ENCODE results near the gene MYLK4.

Gene MYLK4

DNA sequence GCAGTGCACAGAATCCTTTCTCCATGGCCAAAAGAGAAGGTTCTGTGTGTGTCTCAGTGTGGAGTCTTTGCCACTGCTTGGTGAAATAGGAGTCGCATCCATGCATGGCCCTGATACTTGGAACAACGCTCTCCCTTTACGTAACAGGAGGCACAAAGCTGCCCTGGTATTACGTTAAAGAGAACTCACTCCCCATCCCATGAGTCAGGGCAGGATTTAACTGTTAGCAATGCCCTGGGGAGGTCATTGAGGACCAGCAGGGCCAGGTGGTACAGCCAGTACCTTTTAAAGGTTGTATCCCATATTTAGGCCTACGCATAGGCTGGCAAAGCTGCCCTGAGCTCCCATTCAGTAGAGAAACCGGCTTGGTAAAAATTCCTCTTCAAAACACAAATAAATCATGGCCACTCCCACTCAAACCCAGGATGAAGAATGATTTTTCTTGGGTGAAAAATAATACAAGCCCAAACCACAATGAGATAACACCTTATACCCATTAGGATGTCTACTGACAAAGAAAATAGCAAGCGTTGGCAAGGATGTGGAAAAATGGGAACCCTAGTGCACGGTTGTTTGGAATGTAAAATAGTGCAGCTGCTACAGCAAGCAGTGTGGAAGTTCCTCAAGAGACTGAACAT, 37.1 kb downstream of the MYLK4 start:
- TF ChIP-seq, protein P1, sequence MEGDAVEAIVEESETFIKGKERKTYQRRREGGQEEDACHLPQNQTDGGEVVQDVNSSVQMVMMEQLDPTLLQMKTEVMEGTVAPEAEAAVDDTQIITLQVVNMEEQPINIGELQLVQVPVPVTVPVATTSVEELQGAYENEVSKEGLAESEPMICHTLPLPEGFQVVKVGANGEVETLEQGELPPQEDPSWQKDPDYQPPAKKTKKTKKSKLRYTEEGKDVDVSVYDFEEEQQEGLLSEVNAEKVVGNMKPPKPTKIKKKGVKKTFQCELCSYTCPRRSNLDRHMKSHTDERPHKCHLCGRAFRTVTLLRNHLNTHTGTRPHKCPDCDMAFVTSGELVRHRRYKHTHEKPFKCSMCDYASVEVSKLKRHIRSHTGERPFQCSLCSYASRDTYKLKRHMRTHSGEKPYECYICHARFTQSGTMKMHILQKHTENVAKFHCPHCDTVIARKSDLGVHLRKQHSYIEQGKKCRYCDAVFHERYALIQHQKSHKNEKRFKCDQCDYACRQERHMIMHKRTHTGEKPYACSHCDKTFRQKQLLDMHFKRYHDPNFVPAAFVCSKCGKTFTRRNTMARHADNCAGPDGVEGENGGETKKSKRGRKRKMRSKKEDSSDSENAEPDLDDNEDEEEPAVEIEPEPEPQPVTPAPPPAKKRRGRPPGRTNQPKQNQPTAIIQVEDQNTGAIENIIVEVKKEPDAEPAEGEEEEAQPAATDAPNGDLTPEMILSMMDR (IDR thresholded peaks at IDR 0.05; ENCODE audit: low read depth, low read length, missing control alignments), result no peak
- DNase-seq (ENCODE audit: extremely low read depth, low read depth), result no peak
- no peak overlapping the region for H3K4me3 ChIP-seq (replicated peaks; ENCODE audit: low read depth, low read length)

DNA sequence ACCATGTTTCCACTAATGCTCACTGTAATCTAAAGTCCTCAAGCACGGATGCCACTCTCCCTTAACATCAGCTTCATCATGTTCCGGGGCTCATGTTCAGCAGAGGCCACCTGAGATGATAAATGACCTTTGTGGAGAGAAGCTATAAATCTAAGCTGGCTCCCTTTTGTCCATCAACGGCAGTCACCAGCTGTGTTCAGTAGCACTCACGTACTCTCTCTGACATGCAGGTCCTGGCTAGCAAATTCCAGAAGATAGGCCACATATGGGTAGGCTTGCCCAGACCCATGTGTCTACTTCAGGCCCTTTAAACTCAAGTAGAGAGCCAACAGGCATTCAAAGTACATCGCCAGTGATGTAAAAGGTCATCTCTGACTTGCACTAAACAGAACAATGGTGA, 38.6 kb downstream of the MYLK4 start:
- no peak overlapping the region for H3K4me3 ChIP-seq (replicated peaks; ENCODE audit: low read depth, low read length)
- TF ChIP-seq, protein P1 (IDR thresholded peaks at IDR 0.05; ENCODE audit: low read depth, low read length, missing control alignments), result no peak
- DNase-seq (ENCODE audit: extremely low read depth, low read depth), result no peak

DNA sequence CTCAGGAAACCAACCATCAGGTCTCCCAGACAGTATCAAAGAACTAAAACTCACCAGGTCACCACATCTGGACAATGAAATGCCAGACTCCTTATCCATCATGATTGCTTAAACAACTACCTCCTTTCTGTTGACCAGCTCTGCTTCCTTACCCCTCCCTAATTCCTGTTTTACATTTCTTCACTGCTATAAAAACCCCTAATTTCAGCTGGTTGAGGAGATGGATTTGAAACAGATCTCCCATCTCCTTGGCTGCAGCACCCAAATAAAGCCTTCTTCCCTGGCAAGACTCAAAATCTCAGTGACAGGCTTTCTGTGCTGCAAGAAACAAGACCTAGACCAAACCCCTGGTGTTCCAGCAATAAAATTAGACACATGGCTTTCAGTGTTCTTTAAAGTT, 40.3 kb downstream of the MYLK4 start:
- H3K4me3 ChIP-seq (replicated peaks; ENCODE audit: low read depth, low read length), result no peak overlapping the region
- TF ChIP-seq, protein P1 (IDR thresholded peaks at IDR 0.05; ENCODE audit: low read depth, low read length, missing control alignments), result no peak
- no peak for DNase-seq (ENCODE audit: extremely low read depth, low read depth)

DNA sequence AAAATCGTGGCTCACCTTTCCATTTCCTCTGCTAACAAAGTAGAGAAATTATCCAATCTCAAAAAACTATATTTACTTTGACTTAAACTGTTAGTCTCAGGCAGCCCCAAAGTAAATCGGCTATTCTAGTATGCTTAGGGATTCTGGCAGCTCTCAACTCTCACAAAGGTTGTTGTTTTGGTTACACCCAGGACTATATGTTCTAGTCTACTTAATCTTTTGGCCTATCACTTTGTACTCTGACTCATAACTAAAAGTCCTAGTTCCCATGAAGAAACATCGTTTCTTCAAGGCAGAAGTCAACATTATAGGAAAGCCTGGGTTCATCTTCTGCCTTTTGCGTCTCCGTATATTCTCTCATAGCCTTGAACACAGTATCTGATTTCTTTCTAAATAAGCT, 42.3 kb downstream of the MYLK4 start:
- H3K4me3 ChIP-seq (replicated peaks; ENCODE audit: low read depth, low read length), result no peak overlapping the region
- DNase-seq (ENCODE audit: extremely low read depth, low read depth), result no peak
- TF ChIP-seq, protein P1 (IDR thresholded peaks at IDR 0.05; ENCODE audit: low read depth, low read length, missing control alignments), result no peak

DNA sequence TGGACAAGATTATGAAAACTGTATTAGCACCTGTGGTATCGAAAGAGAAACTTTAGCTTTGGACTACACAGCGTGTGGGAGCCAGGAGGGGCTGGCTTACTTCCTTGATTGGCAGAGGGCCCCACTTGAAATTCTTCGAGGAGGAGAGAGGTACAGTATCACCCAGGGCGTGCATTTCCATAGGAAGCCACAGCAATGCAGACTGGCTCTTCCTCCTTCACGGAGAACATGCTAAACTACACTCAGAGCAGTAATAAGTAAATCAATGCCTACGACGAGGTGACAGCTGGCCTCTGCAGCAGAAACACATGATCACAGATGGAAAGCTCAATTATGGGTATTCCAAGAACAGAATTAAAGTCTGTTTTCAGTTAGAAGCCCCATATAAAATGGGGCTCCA, 44.2 kb downstream of the MYLK4 start:
- no peak overlapping the region for H3K4me3 ChIP-seq (replicated peaks; ENCODE audit: low read depth, low read length)
- TF ChIP-seq, protein P1 (IDR thresholded peaks at IDR 0.05; ENCODE audit: low read depth, low read length, missing control alignments), result no peak

DNA sequence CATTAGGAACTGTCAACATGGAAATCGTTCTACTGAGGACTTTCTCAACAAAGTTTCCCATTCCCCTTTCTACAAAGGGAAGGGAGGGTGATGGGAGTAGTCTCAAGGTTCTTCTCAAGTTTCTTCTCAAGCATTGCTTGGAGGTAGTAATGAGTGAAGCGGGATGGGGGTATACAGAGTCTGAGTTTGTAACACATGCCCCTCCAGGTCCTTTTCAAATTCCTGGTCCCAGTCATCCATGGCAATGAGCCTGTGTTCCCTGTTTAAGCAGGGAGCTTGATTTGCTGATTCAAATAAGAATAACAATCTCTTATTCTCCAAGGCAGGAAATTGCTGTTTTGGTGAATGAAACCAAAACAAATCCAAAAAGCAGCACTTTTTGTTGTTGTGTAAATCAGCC, 45.5 kb downstream of the MYLK4 start:
- H3K4me3 ChIP-seq (replicated peaks; ENCODE audit: low read depth, low read length), result no peak overlapping the region
- no peak for DNase-seq (ENCODE audit: extremely low read depth, low read depth)
- TF ChIP-seq, protein P1 (IDR thresholded peaks at IDR 0.05; ENCODE audit: low read depth, low read length, missing control alignments), result no peak

More for the DNA sequence above, 44.2 kb downstream of the MYLK4 start:
- no peak for DNase-seq (ENCODE audit: extremely low read depth, low read depth)

DNA sequence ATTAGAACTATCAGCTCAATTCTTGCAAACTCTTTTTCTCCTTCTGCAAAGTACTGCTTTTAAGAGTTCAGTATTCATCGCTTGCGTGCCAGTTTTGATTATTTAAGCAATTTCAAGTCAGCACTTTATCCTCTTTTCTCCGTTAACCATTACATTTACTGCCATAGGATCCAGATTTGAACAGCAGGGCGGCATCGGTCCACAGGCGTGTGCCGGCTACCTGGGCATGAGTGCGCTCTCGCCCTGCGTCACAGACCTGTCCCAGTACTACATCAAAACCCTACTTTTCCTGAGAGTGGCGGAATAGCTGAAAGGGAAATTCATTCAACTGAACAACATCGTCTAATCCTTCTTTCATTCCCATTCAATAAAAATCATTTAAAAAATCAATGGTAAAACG, 53.4 kb downstream of the MYLK4 start:
- DNase-seq (ENCODE audit: extremely low read depth, low read depth), result no peak
- H3K4me3 ChIP-seq (replicated peaks; ENCODE audit: low read depth, low read length), result no peak overlapping the region
- TF ChIP-seq, protein P1 (IDR thresholded peaks at IDR 0.05; ENCODE audit: low read depth, low read length, missing control alignments), result no peak
